Nephron (organoid): ENCODE measurements around the gene PTPRG.

Experiments
- H3K27ac Mint-ChIP-seq, 3 experiments: 2 replicates each; pipeline ENCODE4 v1.8.0; 2020; ENCODE audit warnings: mixed read lengths in 3 of 3, mild to moderate bottlenecking in 2 of 3, moderate library complexity in 1 of 3
- H3K27me3 Mint-ChIP-seq: 2 replicates; pipeline ENCODE4 v1.8.0; 2021; ENCODE audit warnings: low read depth, mild to moderate bottlenecking, moderate library complexity, mixed read lengths
- H3K36me3 Mint-ChIP-seq: 2 replicates; pipeline ENCODE4 v1.8.0; 2020; ENCODE audit warnings: low read depth, mixed read lengths
- H3K4me1 Mint-ChIP-seq: 2 replicates; pipeline ENCODE4 v1.8.0; 2020; ENCODE audit warnings: mixed read lengths
- H3K4me3 Mint-ChIP-seq, 3 experiments: 2 replicates each; pipeline ENCODE4 v1.8.0; 2020; ENCODE audit warnings: mild to moderate bottlenecking in 3 of 3, mixed read lengths in 3 of 3, moderate library complexity in 2 of 3
- H3K9me3 Mint-ChIP-seq: 2 replicates; pipeline ENCODE4 v1.8.0; 2020; ENCODE audit warnings: mixed read lengths
- CTCF ChIP-seq, 3 experiments: fragments of 200-600 bp; sonication (generic); IDR thresholded peaks; one replicate each; pipeline ENCODE4 v1.5.0; 2021; ENCODE audit warnings: antibody characterized with exemption in 3 of 3; ENCODE audit not compliant: unreplicated experiment in 3 of 3

The PTPRG gene

DNA sequence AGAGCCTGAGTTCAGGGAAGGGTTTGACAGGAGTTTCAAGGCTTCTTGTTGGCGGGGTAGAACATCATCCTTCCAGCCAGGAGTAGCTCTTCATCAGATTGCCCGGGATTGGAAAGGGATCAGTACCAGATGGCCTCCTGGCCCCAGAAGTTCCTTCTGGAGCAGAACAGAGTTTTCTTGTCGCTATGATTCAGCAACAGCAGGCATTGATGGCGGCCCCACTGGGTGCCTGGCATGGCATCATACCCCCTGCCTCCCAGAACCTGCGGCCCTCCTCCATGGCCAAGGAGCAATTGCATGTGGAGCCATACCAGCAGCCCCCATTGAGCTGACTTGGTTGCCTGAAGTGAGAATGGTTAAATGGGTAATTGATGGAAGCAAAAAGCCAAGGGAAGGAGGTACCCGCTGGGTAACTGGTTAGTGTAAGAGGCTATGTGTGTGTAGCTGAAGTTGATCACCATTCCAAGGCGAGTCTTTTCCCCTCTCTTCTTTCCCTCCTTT is 305.6 kb downstream of the PTPRG start:
- peaks cover 7% of the 10 kb centered on the region for H3K27me3 Mint-ChIP-seq
- H3K36me3 Mint-ChIP-seq: no peaks in the 10 kb centered on the region
- no peaks in the 10 kb centered on the region for H3K9me3 Mint-ChIP-seq
- peaks cover 16% of the 10 kb centered on the region for H3K4me1 Mint-ChIP-seq
- TF ChIP-seq CTCF (IDR thresholded peaks at IDR 0.05; ENCODE audit: unreplicated experiment in 3 of 3): no peak
- no peak overlapping the region for H3K4me3 Mint-ChIP-seq
- no peak overlapping the region for H3K27ac Mint-ChIP-seq

DNA sequence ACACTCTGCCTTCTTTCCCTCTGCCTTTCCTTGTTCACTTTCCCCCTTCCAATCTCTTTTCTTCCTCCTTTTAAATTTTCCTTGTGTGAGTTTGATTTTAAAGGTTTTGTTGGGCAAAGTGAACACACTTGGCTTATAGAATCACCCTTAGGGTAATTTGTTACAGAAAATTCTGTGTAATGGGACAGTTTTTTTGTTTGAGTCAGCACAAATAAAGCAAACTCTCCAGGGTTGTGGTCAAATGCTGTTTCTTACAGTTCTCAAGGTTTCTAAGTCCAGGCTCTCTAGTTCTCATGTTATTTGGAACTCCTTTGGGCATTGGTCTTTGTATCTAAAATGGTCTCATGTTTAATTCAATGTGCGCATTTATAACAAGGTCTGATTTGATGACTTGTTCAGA is 307.1 kb downstream of the PTPRG start:
- no peak overlapping the region for H3K4me3 Mint-ChIP-seq

GRCh38 chr3:61869371-61869770 is 308.0 kb downstream of the PTPRG start:
- peaks cover 30% of the 10 kb centered on the region for H3K4me1 Mint-ChIP-seq
- TF ChIP-seq CTCF (IDR thresholded peaks at IDR 0.05; ENCODE audit: unreplicated experiment in 3 of 3): no peak
- no peaks in the 10 kb centered on the region for H3K36me3 Mint-ChIP-seq
- no peak overlapping the region for H3K27ac Mint-ChIP-seq
- no peak overlapping the region for H3K4me3 Mint-ChIP-seq
- H3K27me3 Mint-ChIP-seq: peaks cover 7% of the 10 kb centered on the region
- H3K9me3 Mint-ChIP-seq: no peaks in the 10 kb centered on the region

More for the DNA sequence above, 307.1 kb downstream of the PTPRG start:
- H3K27ac Mint-ChIP-seq: peak overlapping the region in 1 of 3 experiments; percentile 46
- no peak for TF ChIP-seq CTCF (IDR thresholded peaks at IDR 0.05; ENCODE audit: unreplicated experiment in 3 of 3)
- peaks cover 23% of the 10 kb centered on the region for H3K4me1 Mint-ChIP-seq
- H3K9me3 Mint-ChIP-seq: no peaks in the 10 kb centered on the region
- no peaks in the 10 kb centered on the region for H3K36me3 Mint-ChIP-seq
- H3K27me3 Mint-ChIP-seq: peaks cover 7% of the 10 kb centered on the region

- TF ChIP-seq CTCF (IDR thresholded peaks at IDR 0.05; ENCODE audit: unreplicated experiment in 3 of 3): no peak
- peak overlapping the region in 2 of 3 experiments; percentile 31 to 52 for H3K27ac Mint-ChIP-seq
Observed at GRCh38 chr3:61871644-61872043, 310.3 kb downstream of the PTPRG start.

DNA sequence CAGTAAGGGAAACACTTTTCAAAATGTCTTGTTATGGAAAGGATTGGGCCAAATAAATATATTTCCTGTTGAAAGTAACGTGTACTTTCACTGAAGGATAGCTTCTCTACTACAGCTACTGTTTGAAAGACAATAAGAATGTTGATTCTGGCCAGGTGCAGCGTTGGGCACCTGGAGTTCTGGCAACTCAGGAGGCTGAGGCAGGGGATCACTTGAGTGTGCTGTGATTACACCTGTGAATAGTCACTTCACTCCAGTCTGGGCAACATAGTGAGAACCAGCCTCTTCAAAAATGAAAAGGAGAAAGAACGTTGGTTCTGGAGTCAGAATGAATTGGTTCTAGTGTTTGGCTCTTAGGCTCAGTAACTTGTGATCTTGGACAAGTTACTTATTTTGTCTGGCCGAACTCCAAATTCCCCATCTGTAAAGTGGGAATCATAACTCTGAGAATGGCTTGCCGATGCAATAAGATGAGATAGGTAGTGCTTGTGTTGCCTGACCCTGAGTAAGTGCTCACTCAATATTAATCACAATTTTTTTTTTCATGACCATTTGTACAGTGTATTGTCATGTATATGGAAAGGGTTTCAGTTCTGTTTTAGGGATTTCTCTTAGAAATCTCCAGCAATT is 310.8 kb downstream of the PTPRG start:
- H3K9me3 Mint-ChIP-seq: no peaks in the 10 kb centered on the region
- H3K36me3 Mint-ChIP-seq: no peaks in the 10 kb centered on the region
- no peak overlapping the region for H3K4me3 Mint-ChIP-seq
- peaks cover 49% of the 10 kb centered on the region for H3K4me1 Mint-ChIP-seq
- H3K27me3 Mint-ChIP-seq: peaks cover 3% of the 10 kb centered on the region
- no peak for TF ChIP-seq CTCF (IDR thresholded peaks at IDR 0.05; ENCODE audit: unreplicated experiment in 3 of 3)
- peak overlapping the region in 2 of 3 experiments; percentile 31 to 52 for H3K27ac Mint-ChIP-seq

More at GRCh38 chr3:61871644-61872043, 310.3 kb downstream of the PTPRG start:
- H3K36me3 Mint-ChIP-seq: no peaks in the 10 kb centered on the region
- H3K27me3 Mint-ChIP-seq: peaks cover 3% of the 10 kb centered on the region
- no peaks in the 10 kb centered on the region for H3K9me3 Mint-ChIP-seq
- peaks cover 44% of the 10 kb centered on the region for H3K4me1 Mint-ChIP-seq
- no peak overlapping the region for H3K4me3 Mint-ChIP-seq
